Measurements from ENCODE around the gene CMIP.

GRCh38 chr16:81473558-81473957, 28.9 kb downstream of the CMIP start:
- TF ChIP-seq CTCF (IDR thresholded peaks at IDR 0.05) (no peak), POLR2A (IDR thresholded peaks at IDR 0.05) (no peak), POLR2AphosphoS5 (IDR thresholded peaks at IDR 0.05) (no peak)

Measured in prostate gland (tissue), 2 donors.